ENCODE data around the gene TACR2.

- TF ChIP-seq CTCF (IDR thresholded peaks at IDR 0.05) (no peak), POLR2A (IDR thresholded peaks at IDR 0.05) (no peak)
Measured at GRCh38 chr10:69419096-69419743, 2.5 kb upstream of the TACR2 start.

Data from right lobe of liver (tissue), 4 donors.